Cardiac muscle cell (in vitro differentiated cells and primary cell): ENCODE results near the gene ARHGEF2. TPM values are rescaled to one million over a fixed set of nuclear protein-coding genes. Genes with fewer than 3 reads are reported as not detected.

Experiments used
- DNase-seq, 2 donors: peaks; one replicate each; pipeline versions ENCODE4 v3.0.0 to v3.0.0-alpha.2; 2010 to 2017; ENCODE audit warnings: low read depth in 1 of 2, low spot score in 1 of 2
- H3K27ac ChIP-seq: fragments of 200-600 bp; sonication (generic); 2 replicates; pipeline ENCODE4 v1.5.1; 2016
- H3K27me3 ChIP-seq: fragments of 200-600 bp; sonication (generic); 2 replicates; pipeline ENCODE4 v1.6.0; 2016; ENCODE audit warnings: control low read depth
- H3K36me3 ChIP-seq: fragments of 200-600 bp; sonication (generic); 2 replicates; pipeline ENCODE4 v1.5.1; 2016; ENCODE audit warnings: control low read depth
- H3K4me1 ChIP-seq: fragments of 200-600 bp; sonication (generic); 2 replicates; pipeline ENCODE4 v1.8.1; 2017; ENCODE audit warnings: low read depth, mild to moderate bottlenecking, mixed run types
- H3K4me3 ChIP-seq: fragments of 200-600 bp; sonication (generic); 2 replicates; pipeline ENCODE4 v1.5.1; 2016; ENCODE audit warnings: mild to moderate bottlenecking
- H3K9me3 ChIP-seq: fragments of 200-600 bp; sonication (generic); 2 replicates; pipeline ENCODE4 v1.5.1; 2017; ENCODE audit warnings: low read depth, mild to moderate bottlenecking, control low read depth
- polyA plus RNA-seq: library from polyadenylated mRNA; unstranded; fragments of >200 nt; fragmentation: Nextera tagmentation; extraction: Ambion mirVana; gene quantifications from 2 replicates; pipeline ENCODE4 v1.2.1, GENCODE V29; 2016
- total RNA-seq: library from RNA; depleted of rRNA; stranded (reverse); fragments of >200 nt; gene quantifications from 2 replicates; pipeline ENCODE4 v1.2.3, GENCODE V29; 2016
- TF ChIP-seq, protein P1 (sequence below): IDR thresholded peaks from 2 replicates; pipeline ENCODE4 v1.5.1; 2012; ENCODE audit warnings: low read depth, mild to moderate bottlenecking, low read length

Gene ARHGEF2
- total and polyA plus RNA-seq, 2 experiments from 2014 or later, result 38.6 to 126 TPM

GRCh38 chr1:155920717-155921116 lies 57.6 kb downstream of the ARHGEF2 start:
- Histone ChIP-seq H3K4me3 (no peak overlapping the region), H3K27ac (no peak overlapping the region), H3K36me3 (peaks cover 83% of the 10 kb centered on the region), H3K9me3 (no peaks in the 10 kb centered on the region), H3K4me1 (no peaks in the 10 kb centered on the region), H3K27me3 (no peaks in the 10 kb centered on the region)
- DNase-seq, result no peak
- TF ChIP-seq, protein P1, sequence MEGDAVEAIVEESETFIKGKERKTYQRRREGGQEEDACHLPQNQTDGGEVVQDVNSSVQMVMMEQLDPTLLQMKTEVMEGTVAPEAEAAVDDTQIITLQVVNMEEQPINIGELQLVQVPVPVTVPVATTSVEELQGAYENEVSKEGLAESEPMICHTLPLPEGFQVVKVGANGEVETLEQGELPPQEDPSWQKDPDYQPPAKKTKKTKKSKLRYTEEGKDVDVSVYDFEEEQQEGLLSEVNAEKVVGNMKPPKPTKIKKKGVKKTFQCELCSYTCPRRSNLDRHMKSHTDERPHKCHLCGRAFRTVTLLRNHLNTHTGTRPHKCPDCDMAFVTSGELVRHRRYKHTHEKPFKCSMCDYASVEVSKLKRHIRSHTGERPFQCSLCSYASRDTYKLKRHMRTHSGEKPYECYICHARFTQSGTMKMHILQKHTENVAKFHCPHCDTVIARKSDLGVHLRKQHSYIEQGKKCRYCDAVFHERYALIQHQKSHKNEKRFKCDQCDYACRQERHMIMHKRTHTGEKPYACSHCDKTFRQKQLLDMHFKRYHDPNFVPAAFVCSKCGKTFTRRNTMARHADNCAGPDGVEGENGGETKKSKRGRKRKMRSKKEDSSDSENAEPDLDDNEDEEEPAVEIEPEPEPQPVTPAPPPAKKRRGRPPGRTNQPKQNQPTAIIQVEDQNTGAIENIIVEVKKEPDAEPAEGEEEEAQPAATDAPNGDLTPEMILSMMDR, result no peak

- Histone ChIP-seq H3K36me3 (peaks cover 85% of the 10 kb centered on the region), H3K27ac (no peak overlapping the region)
- TF ChIP-seq, protein P1, result no peak
These were observed 58.5 kb downstream of the ARHGEF2 start for GRCh38 chr1:155919801-155920200.

DNA sequence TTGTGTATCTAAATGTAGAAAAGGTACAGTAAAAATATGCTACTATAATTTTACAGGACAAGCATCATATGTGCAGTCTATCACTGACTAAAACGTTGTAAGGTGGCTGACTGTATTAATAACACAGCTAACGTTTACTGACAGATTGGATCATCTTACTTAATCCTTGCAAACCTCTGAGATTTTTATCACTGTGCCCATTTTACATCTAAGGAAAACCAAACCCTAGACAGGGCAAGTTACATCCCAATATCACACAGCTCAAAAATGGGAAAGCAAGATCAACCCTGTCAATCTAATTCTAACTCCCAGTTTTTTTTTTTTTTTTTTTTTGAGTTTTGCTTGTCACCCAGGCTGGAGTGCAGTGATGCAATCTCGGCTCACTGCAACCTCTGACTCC lies 59.7 kb downstream of the ARHGEF2 start:
- no peaks in the 10 kb centered on the region for H3K9me3 ChIP-seq
- H3K4me3 ChIP-seq, result no peak overlapping the region
- H3K27me3 ChIP-seq, result no peaks in the 10 kb centered on the region
- peak overlapping the region; percentile 17 for H3K27ac ChIP-seq
- DNase-seq, result no peak
- peaks cover 84% of the 10 kb centered on the region for H3K36me3 ChIP-seq
- TF ChIP-seq, protein P1, result no peak
- H3K4me1 ChIP-seq, result no peaks in the 10 kb centered on the region

More at GRCh38 chr1:155919801-155920200, 58.5 kb downstream of the ARHGEF2 start:
- no peaks in the 10 kb centered on the region for H3K27me3 ChIP-seq
- H3K4me1 ChIP-seq, result no peaks in the 10 kb centered on the region
- no peak for DNase-seq
- no peaks in the 10 kb centered on the region for H3K9me3 ChIP-seq
- no peak overlapping the region for H3K4me3 ChIP-seq

DNA sequence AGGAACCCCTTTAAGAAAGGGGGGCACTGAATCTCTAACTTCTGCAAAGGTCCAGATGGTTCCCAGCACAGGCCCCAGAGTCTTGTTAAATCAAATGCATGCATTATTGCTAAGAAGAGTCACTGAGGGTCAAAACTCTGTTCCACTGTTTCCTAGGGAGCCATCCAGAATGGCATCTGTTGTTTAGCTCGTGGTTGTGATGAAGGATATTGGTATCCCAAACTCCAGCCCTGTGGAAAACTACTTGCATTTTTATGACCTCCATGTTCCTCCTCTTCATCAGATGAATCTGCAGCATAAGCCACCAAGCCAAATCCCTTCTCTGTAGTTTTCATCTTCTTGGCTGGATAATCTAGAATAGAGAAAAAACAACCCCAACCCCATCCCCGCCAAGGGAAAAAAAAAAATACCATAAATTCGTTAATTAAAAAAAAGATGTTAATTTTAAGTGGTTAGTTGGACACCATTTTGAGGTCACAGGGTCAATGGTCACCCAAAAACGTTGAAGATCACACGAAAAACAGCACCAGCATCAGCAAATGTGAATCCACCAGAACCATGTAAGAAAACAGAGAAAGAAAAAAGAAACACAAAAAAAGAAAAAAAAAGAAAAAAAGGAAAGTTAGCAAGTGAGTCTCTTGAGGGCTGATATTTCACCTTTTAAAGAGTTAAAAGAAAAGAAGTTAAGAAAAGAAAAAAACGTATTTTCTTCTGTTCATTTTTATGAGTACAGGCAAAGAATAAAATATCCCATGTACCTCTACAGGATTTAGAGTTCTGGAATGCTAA lies 64.2 kb downstream of the ARHGEF2 start:
- no peak overlapping the region for H3K4me3 ChIP-seq
- H3K4me1 ChIP-seq, result no peaks in the 10 kb centered on the region
- H3K27ac ChIP-seq, result peak overlapping the region; percentile 69
- peaks cover 60% of the 10 kb centered on the region for H3K36me3 ChIP-seq
- H3K27me3 ChIP-seq, result no peaks in the 10 kb centered on the region
- no peak for DNase-seq
- TF ChIP-seq, protein P1, result no peak
- no peaks in the 10 kb centered on the region for H3K9me3 ChIP-seq

GRCh38 chr1:155912056-155912536 lies 66.3 kb downstream of the ARHGEF2 start:
- Histone ChIP-seq H3K9me3 (no peaks in the 10 kb centered on the region), H3K27ac (peak overlapping the region; percentile 85), H3K4me3 (no peak overlapping the region), H3K4me1 (no peaks in the 10 kb centered on the region), H3K36me3 (peaks cover 44% of the 10 kb centered on the region), H3K27me3 (no peaks in the 10 kb centered on the region)
- DNase-seq, result no peak
- TF ChIP-seq, protein P1, result no peak
